ENCODE measurements around the gene KRT24. TPM values are rescaled to one million over a fixed set of nuclear protein-coding genes. Genes with fewer than 3 reads are reported as not detected.

The KRT24 gene
- total RNA-seq, 1 donor: not detected

DNA sequence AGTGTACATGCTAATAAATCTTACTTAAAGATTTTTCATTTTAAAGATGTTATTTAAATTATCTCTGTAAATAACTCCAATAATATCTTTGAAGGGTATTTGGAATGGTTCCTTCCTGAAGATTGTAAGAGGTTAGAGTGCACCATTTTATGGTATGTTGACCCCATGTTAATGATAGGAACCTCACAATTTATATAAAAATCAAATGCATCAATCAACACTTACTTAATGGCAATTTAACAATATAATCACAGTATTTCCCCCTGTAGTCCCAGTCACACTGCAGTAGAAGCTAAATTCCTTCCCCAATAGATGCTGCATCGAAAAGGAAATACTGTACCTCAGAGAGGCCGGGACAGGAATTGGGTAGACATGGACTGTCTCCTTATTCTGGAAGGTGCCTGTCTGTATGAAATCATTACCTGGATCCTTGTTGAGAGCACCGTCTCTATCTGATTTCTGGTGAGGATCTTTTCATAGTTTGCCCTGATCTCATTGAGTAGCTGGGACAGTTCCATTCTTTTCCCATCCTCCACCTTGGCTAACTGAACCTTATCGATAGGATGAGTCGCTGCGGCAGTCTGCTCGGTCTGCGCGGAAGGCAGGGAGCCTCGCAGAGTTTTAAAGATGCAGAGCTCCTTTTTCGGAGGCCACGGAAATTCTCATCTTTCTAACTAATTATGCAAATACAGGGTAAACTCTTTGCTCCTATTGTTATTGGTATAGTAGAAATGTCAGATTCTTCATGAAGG lies 38.8 kb downstream of the KRT24 start, which contains the start of gene KRT222:
Gene KRT222, minus strand, starts transcription at position 596 of the 752 bp plus-strand sequence. Its CDS starts 78 bp downstream, at position 518.
- TF ChIP-seq, protein P1, sequence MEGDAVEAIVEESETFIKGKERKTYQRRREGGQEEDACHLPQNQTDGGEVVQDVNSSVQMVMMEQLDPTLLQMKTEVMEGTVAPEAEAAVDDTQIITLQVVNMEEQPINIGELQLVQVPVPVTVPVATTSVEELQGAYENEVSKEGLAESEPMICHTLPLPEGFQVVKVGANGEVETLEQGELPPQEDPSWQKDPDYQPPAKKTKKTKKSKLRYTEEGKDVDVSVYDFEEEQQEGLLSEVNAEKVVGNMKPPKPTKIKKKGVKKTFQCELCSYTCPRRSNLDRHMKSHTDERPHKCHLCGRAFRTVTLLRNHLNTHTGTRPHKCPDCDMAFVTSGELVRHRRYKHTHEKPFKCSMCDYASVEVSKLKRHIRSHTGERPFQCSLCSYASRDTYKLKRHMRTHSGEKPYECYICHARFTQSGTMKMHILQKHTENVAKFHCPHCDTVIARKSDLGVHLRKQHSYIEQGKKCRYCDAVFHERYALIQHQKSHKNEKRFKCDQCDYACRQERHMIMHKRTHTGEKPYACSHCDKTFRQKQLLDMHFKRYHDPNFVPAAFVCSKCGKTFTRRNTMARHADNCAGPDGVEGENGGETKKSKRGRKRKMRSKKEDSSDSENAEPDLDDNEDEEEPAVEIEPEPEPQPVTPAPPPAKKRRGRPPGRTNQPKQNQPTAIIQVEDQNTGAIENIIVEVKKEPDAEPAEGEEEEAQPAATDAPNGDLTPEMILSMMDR (IDR thresholded peaks at IDR 0.05; ENCODE audit: insufficient read depth, low read depth, low read length): no peak
- DNase-seq (ENCODE audit: low read depth): no peak
- H3K4me3 ChIP-seq (ENCODE audit: low read depth, low read length): no peak within 1 kb of the TSS

DNA sequence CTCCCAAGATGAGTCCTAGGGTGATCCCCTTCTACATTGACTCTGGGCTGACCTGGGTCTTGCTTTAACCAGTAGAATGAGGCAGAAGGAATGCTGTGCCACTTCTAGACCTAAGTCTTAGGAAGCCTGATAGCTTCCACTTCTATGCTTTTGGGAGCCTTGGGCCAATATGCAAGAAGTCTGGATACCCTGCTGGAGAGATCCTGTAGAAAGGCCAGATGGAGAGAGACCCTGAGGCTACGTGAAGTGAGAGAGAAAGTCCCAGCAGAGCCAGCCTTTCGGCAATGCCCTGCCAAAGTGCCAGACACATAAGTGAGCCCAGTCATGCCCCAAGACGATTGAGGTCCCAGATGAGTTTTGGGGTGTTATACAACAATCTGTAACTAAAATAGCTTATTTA lies 40.3 kb downstream of the KRT24 start:
- H3K4me3 ChIP-seq (ENCODE audit: low read depth, low read length): no peak overlapping the region
- no peak for DNase-seq (ENCODE audit: low read depth)
- TF ChIP-seq, protein P1 (IDR thresholded peaks at IDR 0.05; ENCODE audit: insufficient read depth, low read depth, low read length): no peak

DNA sequence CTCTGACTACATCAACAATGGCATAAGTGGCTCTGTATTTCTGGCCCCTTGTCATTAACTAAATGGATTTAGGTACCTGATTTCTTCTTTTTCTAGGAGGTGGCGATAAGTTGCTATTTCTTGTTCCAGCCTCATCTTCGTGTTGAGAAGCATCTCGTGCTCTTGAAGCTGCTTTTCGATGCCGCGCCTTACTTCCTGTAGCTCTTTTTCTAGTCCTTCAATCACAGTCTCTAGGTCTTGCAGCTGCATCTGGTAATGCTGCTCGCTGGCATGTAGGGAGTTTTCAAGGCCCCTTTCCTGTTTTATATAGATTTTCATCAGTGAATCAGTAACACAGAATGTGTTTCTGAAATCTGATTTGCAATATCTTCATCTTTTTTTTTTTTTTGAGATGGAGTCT lies 43.6 kb downstream of the KRT24 start:
- DNase-seq (ENCODE audit: low read depth): no peak
- TF ChIP-seq, protein P1 (IDR thresholded peaks at IDR 0.05; ENCODE audit: insufficient read depth, low read depth, low read length): no peak
- no peak overlapping the region for H3K4me3 ChIP-seq (ENCODE audit: low read depth, low read length)

DNA sequence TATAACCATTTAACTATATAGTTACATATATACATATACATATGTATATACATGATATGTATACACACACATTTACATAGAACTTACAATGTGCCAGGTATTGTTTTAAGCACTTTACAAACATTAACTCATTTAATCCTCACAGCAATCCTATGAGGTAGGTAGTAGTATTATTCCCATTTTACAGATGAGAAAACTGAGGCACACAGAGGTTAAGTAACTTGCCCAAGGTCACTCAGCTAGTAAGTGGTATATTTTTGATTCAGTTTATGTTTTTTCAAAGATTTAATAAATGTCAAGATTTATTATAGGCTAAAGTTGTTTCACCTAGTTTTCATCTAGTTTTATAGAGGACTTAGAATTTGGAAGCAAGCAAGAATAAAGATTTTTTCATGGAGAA lies 45.2 kb downstream of the KRT24 start:
- TF ChIP-seq, protein P1 (IDR thresholded peaks at IDR 0.05; ENCODE audit: insufficient read depth, low read depth, low read length): no peak
- no peak overlapping the region for H3K4me3 ChIP-seq (ENCODE audit: low read depth, low read length)
- DNase-seq (ENCODE audit: low read depth): no peak

DNA sequence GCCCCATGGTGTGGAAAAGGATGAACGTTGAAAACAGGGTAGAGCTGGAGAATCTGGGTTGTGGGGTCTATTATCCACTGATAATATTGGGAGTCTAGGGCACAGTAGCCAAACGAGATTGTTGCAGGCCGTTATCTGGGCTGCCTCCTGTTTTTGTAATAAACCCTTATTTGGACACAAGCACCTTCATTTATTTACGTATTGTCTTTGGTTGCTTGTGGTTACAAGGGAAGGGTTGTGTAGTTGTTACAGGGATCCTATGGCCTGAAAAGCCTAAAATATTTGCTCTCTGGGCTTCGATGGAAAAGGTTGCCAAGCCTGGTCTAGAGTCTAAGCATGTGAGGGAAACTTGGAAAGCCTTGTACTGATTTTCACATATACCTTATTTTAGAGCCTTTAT lies 51.6 kb downstream of the KRT24 start:
- no peak overlapping the region for H3K4me3 ChIP-seq (ENCODE audit: low read depth, low read length)
- DNase-seq (ENCODE audit: low read depth): no peak
- TF ChIP-seq, protein P1 (IDR thresholded peaks at IDR 0.05; ENCODE audit: insufficient read depth, low read depth, low read length): no peak

DNA sequence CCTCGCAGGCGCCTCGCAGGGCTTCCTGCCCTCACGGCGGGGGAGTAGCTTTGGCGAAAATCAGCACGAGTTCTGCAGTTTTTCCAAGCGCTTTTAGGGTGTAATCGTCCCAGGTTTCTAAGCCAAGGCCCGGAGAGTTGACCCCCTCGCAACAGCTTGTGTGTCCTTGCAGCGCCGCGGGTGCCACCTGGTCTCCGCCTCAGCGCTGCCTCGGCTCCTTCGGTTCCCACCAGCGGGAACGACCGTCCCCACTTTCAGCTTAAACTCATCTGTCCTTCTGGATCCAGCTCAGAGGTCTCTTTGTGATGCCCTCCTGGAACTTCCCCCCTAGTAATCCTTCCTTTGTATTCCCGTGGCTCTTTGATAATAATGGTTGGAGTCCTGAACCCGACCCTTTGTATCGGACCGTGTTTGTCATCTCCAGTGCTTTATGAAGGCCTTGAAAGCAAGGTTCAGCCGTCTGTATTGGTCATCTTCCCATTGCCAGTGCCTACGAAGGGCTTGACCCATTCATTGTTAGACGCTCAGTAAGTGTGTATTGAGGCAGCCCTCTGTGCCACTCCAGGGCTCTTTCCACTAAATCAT lies 55.1 kb downstream of the KRT24 start:
- no peak for DNase-seq (ENCODE audit: low read depth)
- TF ChIP-seq, protein P1 (IDR thresholded peaks at IDR 0.05; ENCODE audit: insufficient read depth, low read depth, low read length): no peak
- peak overlapping the region; percentile 96 for H3K4me3 ChIP-seq (ENCODE audit: low read depth, low read length)

Other genes starting within 250 kb of the KRT24 start
- not detected in 2 replicates for gene TNS4, start 202.1 kb downstream of the KRT24 start, total RNA-seq
- gene CCR7, start 138.3 kb downstream of the KRT24 start, total RNA-seq: not detected in 2 replicates
- 81.2 and 108 TPM in 2 replicates for gene SMARCE1, start 55.9 kb downstream of the KRT24 start, total RNA-seq
- gene KRT222, start 38.6 kb downstream of the KRT24 start, total RNA-seq: not detected in 2 replicates
- gene KRT25, start 51.6 kb upstream of the KRT24 start, total RNA-seq: not detected in 2 replicates
- gene KRT26, start 68.4 kb upstream of the KRT24 start, total RNA-seq: not detected in 2 replicates
- gene KRT27, start 78.8 kb upstream of the KRT24 start, total RNA-seq: not detected in 2 replicates
- gene KRT28, start 96.2 kb upstream of the KRT24 start, total RNA-seq: not detected in 2 replicates
- 3.0 and 3.2 TPM in 2 replicates for gene KRT10, start 118.9 kb upstream of the KRT24 start, total RNA-seq
- not detected in 2 replicates for gene KRT12, start 163.5 kb upstream of the KRT24 start, total RNA-seq
- gene KRT20, start 181.5 kb upstream of the KRT24 start, total RNA-seq: not detected in 2 replicates
- gene KRT23, start 233.9 kb upstream of the KRT24 start, total RNA-seq: under 0.01 and 1.7 TPM in 2 replicates

Data from fibroblast of villous mesenchyme (primary cell).